ENCODE data around the gene LRRIQ4.

- TF ChIP-seq SIN3A (IDR thresholded peaks at IDR 0.05; ENCODE audit: borderline replicate concordance, insufficient read depth, low read length) (no peak), POLR2AphosphoS5 (IDR thresholded peaks at IDR 0.05; ENCODE audit: low read depth, low read length) (no peak), TAF1 (IDR thresholded peaks at IDR 0.05; ENCODE audit: borderline replicate concordance, insufficient read depth, low read length) (no peak)
These were observed 34.0 kb downstream of the LRRIQ4 start for GRCh38 chr3:169846458-169847193.

Measured in PFSK-1 (cell line).